K562 (cell line): ENCODE results near the gene HPGDS. TPM values are rescaled to one million over a fixed set of nuclear protein-coding genes. Genes with fewer than 3 reads are reported as not detected.

Experiments used
- ATAC-seq: fragments of 200-7000 bp; cut with Tn5 transposase; 3 replicates; pipeline ENCODE4 v1.9.1; 2020; ENCODE audit warnings: moderate library complexity
- BruUV-seq: library from RNA; stranded (reverse); fragments of 400-500 nt; replicated peaks from 2 replicates; lab custom pipeline; 2021; lab: Mats Ljungman, UMichigan
- CTCF ChIA-PET: fragments of 300-600 bp; formaldehyde crosslinking; extraction: SDS; loops from one replicate; lab custom pipeline; 2021; ENCODE audit warnings: low intra/inter-chr PET ratio; lab: Yijun Ruan, JAX
- POLR2A ChIA-PET: fragments of 300-600, 350-650 bp; sonication (Branson Sonifier 250); formaldehyde crosslinking; extraction: SDS; loops from one replicate; lab custom pipeline; 2021; ENCODE audit warnings: antibody characterized with exemption, inconsistent platforms; lab: Yijun Ruan, JAX
- DNase-seq, 4 experiments: peaks; one replicate each; pipeline versions ENCODE4 v3.0.0 to v3.0.0-alpha.2; 2011 to 2018; ENCODE audit warnings: low spot score in 3 of 4, mixed read lengths in 3 of 4; ENCODE audit errors: extremely low read depth in 1 of 4
- FAIRE-seq: peaks from 2 replicates; lab custom pipeline; 2011; peaks lifted over from hg19 to GRCh38; lab: Jason Lieb, UNC
- H2AFZ ChIP-seq: 2 replicates; pipeline ENCODE4 v1.6.0; 2011; ENCODE audit warnings: low read depth, low read length, control low read depth, inconsistent platforms
- H3K27ac ChIP-seq: fragments of 200-600 bp; 3 replicates; pipeline ENCODE4 v1.8.0; 2011; ENCODE audit warnings: low read depth, mild to moderate bottlenecking, control low read depth, inconsistent platforms, low read length, moderate library complexity, mixed read lengths; ENCODE audit errors: extremely low read depth
- H3K27me3 ChIP-seq, 2 experiments: fragments of 300-600 bp in 1 of 2; 2 replicates in 1 of 2; 3 replicates in 1 of 2; pipeline versions ENCODE4 v1.6.0 to v1.8.0; 2011; ENCODE audit warnings: inconsistent platforms in 2 of 2, low read length in 2 of 2, mild to moderate bottlenecking in 1 of 2, mixed read lengths in 1 of 2, moderate library complexity in 1 of 2; ENCODE audit not compliant: control insufficient read depth in 2 of 2, insufficient read depth in 2 of 2
- H3K36me3 ChIP-seq: fragments of 300-600 bp; 3 replicates; pipeline ENCODE4 v1.8.0; 2011; ENCODE audit warnings: mild to moderate bottlenecking, low read length, inconsistent platforms; ENCODE audit not compliant: control insufficient read depth, insufficient read depth
- H3K4me1 ChIP-seq, 2 experiments: fragments of 200-600 bp in 1 of 2; replicated peaks in 1 of 2; 2 replicates in 1 of 2; 3 replicates in 1 of 2; pipeline versions ENCODE4 v1.5.1 to v1.8.0; 2011; ENCODE audit warnings: inconsistent platforms in 2 of 2, low read length in 2 of 2, mild to moderate bottlenecking in 1 of 2, mixed read lengths in 1 of 2, moderate library complexity in 1 of 2; ENCODE audit not compliant: control insufficient read depth in 2 of 2, insufficient read depth in 2 of 2
- H3K4me2 ChIP-seq: 2 replicates; pipeline ENCODE4 v1.6.1; 2011; ENCODE audit warnings: low read length, control low read depth, inconsistent platforms, mixed read lengths; ENCODE audit not compliant: insufficient read depth
- H3K4me3 ChIP-seq: fragments of 200-600 bp; sonication (generic), shearing (Covaris generic); 2 replicates; pipeline ENCODE4 v1.5.1; 2016; ENCODE audit warnings: control low read depth, inconsistent platforms
- H3K79me2 ChIP-seq: fragments of 200-600 bp; 3 replicates; pipeline ENCODE4 v1.8.0; 2011; ENCODE audit warnings: low read length, inconsistent platforms; ENCODE audit not compliant: control insufficient read depth, insufficient read depth
- H3K9ac ChIP-seq, 2 experiments: 2 replicates each; pipeline versions ENCODE4 v1.6.0 to v1.6.1; 2011; ENCODE audit warnings: low read depth in 2 of 2, low read length in 2 of 2, control low read depth in 1 of 2, inconsistent platforms in 1 of 2, mild to moderate bottlenecking in 1 of 2, mixed read lengths in 1 of 2; ENCODE audit not compliant: insufficient read depth in 1 of 2
- H3K9me1 ChIP-seq: one replicate; pipeline ENCODE4 v1.6.0; 2011; ENCODE audit warnings: inconsistent platforms, mild to moderate bottlenecking, low read length, moderate library complexity; ENCODE audit not compliant: control insufficient read depth, insufficient read depth
- H3K9me3 ChIP-seq: replicated peaks from 2 replicates; pipeline ENCODE4 v1.5.1; 2011; ENCODE audit warnings: low read depth, low read length, inconsistent platforms; ENCODE audit not compliant: control insufficient read depth, insufficient read depth
- H4K20me1 ChIP-seq: replicated peaks from 2 replicates; pipeline ENCODE4 v1.6.1; 2011; ENCODE audit warnings: low read length, inconsistent platforms, mixed read lengths; ENCODE audit not compliant: control insufficient read depth, insufficient read depth
- CBX2 ChIP-seq: fragments of 200-600 bp; sonication (generic); IDR thresholded peaks from one replicate; pipeline ENCODE4 v1.6.1; 2012; ENCODE audit warnings: mild to moderate bottlenecking, low read length, inconsistent platforms; ENCODE audit not compliant: insufficient read depth, poor library complexity, severe bottlenecking
- CXXC5 ChIP-seq: fragments of 250-450 bp; sonication (Bioruptor Pico); IDR thresholded peaks from 2 replicates; pipeline ENCODE4 v1.8.0; 2022; ENCODE audit warnings: inconsistent platforms, mild to moderate bottlenecking, moderate library complexity
- EP400 ChIP-seq: fragments of 450-650 bp; IDR thresholded peaks from 2 replicates; pipeline ENCODE4 v1.6.1; 2017; ENCODE audit warnings: antibody characterized with exemption, mild to moderate bottlenecking, moderate library complexity
- ESRRB ChIP-seq: fragments of 250-450 bp; sonication (Bioruptor Pico); IDR thresholded peaks from 2 replicates; pipeline ENCODE4 v1.5.0; 2020; ENCODE audit warnings: mild to moderate bottlenecking, moderate library complexity, borderline replicate concordance
- LCOR ChIP-seq: sonication (generic); formaldehyde crosslinking; IDR thresholded peaks from 2 replicates; pipeline ENCODE4 v1.8.0; 2022; ENCODE audit warnings: mild to moderate bottlenecking, missing genetic modification reagents
- MECOM ChIP-seq: fragments of 250-450 bp; sonication (Bioruptor Pico); IDR thresholded peaks from 2 replicates; pipeline ENCODE4 v1.8.0; 2022; ENCODE audit warnings: inconsistent platforms
- MED1 ChIP-seq: sonication (generic); formaldehyde crosslinking; IDR thresholded peaks from 2 replicates; pipeline ENCODE4 v1.8.1; 2023; ENCODE audit warnings: missing genetic modification reagents, borderline replicate concordance
- NRF1 ChIP-seq, 2 experiments: fragments of 450-650 bp; IDR thresholded peaks in 1 of 2; conservative IDR thresholded peaks in 1 of 2; 2 replicates each; pipeline ENCODE4 v1.6.1; 2014; ENCODE audit warnings: mild to moderate bottlenecking in 2 of 2
- PCBP1 ChIP-seq: fragments of 200-400 bp; formaldehyde crosslinking; IDR thresholded peaks from 2 replicates; pipeline ENCODE4 v1.6.1; 2018; ENCODE audit warnings: mild to moderate bottlenecking, low read depth, low read length; ENCODE audit not compliant: poor library complexity, severe bottlenecking
- TAF1 ChIP-seq: IDR thresholded peaks from 2 replicates; pipeline ENCODE4 v1.6.1; 2011; ENCODE audit warnings: mild to moderate bottlenecking, low read length, moderate library complexity; ENCODE audit not compliant: insufficient read depth, control insufficient read depth, severe bottlenecking; ENCODE audit errors: extremely low read depth
- WHSC1 ChIP-seq: IDR thresholded peaks from one replicate; pipeline ENCODE4 v1.6.1; 2012; ENCODE audit warnings: low read length, control low read depth, inconsistent platforms
- ZNF146 ChIP-seq: IDR thresholded peaks from one replicate; pipeline ENCODE4 v1.6.1; 2018; ENCODE audit warnings: missing compliant biosample characterization; ENCODE audit not compliant: unreplicated experiment
- ZNF584 ChIP-seq: fragments of 200-800 bp; sonication (Bioruptor generic); IDR thresholded peaks from 2 replicates; pipeline ENCODE4 v1.6.1; 2016; ENCODE audit warnings: low read depth, mild to moderate bottlenecking, missing genetic modification characterization, missing compliant biosample characterization
- WGBS: fragments of 100-300 bp; shearing (Covaris generic); methylation state at CpG from one replicate; pipeline ENCODE4 v1.1.6; 2016; ENCODE audit warnings: low coverage, mixed read lengths; ENCODE audit not compliant: insufficient coverage; ENCODE audit errors: missing lambda C conversion rate; 5-methylcytosine and 5-hydroxymethylcytosine counted together
- in situ Hi-C: fragments of 300-500 bp; cut with MboI; formaldehyde crosslinking; loops from 4 replicates; pipeline ENCODE4 v1.15.0; 2018; ENCODE audit warnings: inconsistent platforms, mixed read lengths
- intact Hi-C: fragments of 100-400 bp; cut with micrococcal nuclease; formaldehyde crosslinking; loops from 2 replicates; pipeline ENCODE4 v1.14.2; 2022
- polyA plus RNA-seq, 8 experiments: library from polyadenylated mRNA; depleted of rRNA in 4 of 8; stranded (reverse) in 5 of 8; unstranded in 3 of 8; fragments of >200 nt; fragmentation: Nextera tagmentation in 2 of 8; fragmentation: Illumina TruSeq in 1 of 8; extraction: Ambion mirVana in 2 of 8; extraction: Trizol in 1 of 8; gene quantifications; 2 replicates each; pipeline versions ENCODE4 v1.2.1 to v1.2.3, GENCODE V29; 2011 to 2014; ENCODE audit warnings: inconsistent platforms in 1 of 8, missing spikeins in 1 of 8
- total RNA-seq, 7 experiments: library from RNA; depleted of rRNA in 6 of 7; stranded (reverse); fragments of >200 nt in 6 of 7; fragmentation: Illumina TruSeq in 2 of 7; extraction: Trizol in 2 of 7; gene quantifications; 2 replicates each; pipeline versions ENCODE4 v1.2.1 to v1.2.3, GENCODE V29; 2011 to 2021; ENCODE audit warnings: low replicate concordance in 1 of 7
- TF ChIP-seq, protein P1 (sequence below): fragments of 450-650 bp; conservative IDR thresholded peaks from 2 replicates; pipeline ENCODE4 v1.6.1; 2016; ENCODE audit warnings: missing genetic modification characterization, low read depth, mild to moderate bottlenecking, missing compliant biosample characterization, moderate library complexity
- TF ChIP-seq, protein P2 (sequence below): fragments of 250-450 bp; sonication (Bioruptor Pico); IDR thresholded peaks from 2 replicates; pipeline ENCODE4 v1.5.0; 2021
- TF ChIP-seq, protein P3 (sequence below): IDR thresholded peaks from 2 replicates; pipeline ENCODE4 v1.6.1; 2011; ENCODE audit not compliant: insufficient read length; ENCODE audit errors: extremely low read depth
- TF ChIP-seq, protein P4 (sequence below): fragments of 250-450 bp; sonication (Bioruptor Pico); IDR thresholded peaks from 2 replicates; pipeline ENCODE4 v1.4.0; 2020; ENCODE audit warnings: mild to moderate bottlenecking, moderate library complexity

Gene HPGDS
- total and polyA plus RNA-seq, 9 of the 15 experiments (the other 6 are each of a cell fraction or from before 2014, with no cell fraction given): 0.07 to 0.36 (median 0.14) TPM; not detected in 4

DNA sequence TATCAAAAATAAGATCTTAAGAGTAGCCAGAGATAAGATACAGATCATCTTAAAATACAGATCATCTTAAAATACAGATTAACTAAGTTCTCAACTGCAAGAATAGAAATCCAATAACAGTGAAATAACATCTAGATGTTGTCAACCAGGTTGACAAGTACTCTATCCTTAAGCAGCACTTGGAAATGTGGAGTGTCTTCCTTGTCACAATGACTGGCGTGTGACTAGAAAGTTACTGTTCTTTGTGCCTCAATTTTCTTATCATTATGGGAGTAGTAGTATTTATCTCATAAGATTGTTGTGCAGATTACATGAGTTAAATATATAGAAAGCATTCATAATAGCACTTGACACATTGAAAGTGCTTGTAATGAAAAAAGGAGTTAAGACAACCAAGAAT is 25.8 kb upstream of the HPGDS start:
- Histone ChIP-seq H3K4me1 (peaks cover 0 to 10% of the 10 kb centered on the region in 2 experiments; a peak in 1 of 5 replicates), H3K27ac (no peak overlapping the region), H3K36me3 (no peaks in the 10 kb centered on the region), H3K4me2 (no peak overlapping the region), H3K9me1 (no peaks in the 10 kb centered on the region), H3K4me3 (no peak overlapping the region), H2AFZ (no peak overlapping the region), H3K27me3 (no peaks in the 10 kb centered on the region), H3K79me2 (no peaks in the 10 kb centered on the region), H4K20me1 (no peaks in the 10 kb centered on the region), H3K9me3 (no peaks in the 10 kb centered on the region), H3K9ac (no peak overlapping the region)
- ATAC-seq (no peak), FAIRE-seq (no peak), DNase-seq (no peak)
- no TSS peak for BruUV-seq
- POLR2A ChIA-PET: no interaction called here
- CTCF ChIA-PET: no interaction called here
- WGBS: 81% methylated on average over 1 of the region's 1 CpG
- TF ChIP-seq NRF1 (conservative IDR thresholded peaks at IDR 0.05 in 1 of 2, IDR thresholded peaks at IDR 0.05 in 1 of 2) (no peak), CBX2 (no peak), ESRRB (no peak), MECOM (no peak), TAF1 (no peak), WHSC1 (no peak), ZNF146 (CRISPR knock-in tag) (no peak), LCOR (CRISPR knock-in tag) (no peak), MED1 (CRISPR knock-in tag) (no peak), CXXC5 (CRISPR knock-in tag) (no peak), PCBP1 (no peak), EP400 (no peak), ZNF584 (CRISPR knock-in tag) (no peak)
- TF ChIP-seq, protein P1, sequence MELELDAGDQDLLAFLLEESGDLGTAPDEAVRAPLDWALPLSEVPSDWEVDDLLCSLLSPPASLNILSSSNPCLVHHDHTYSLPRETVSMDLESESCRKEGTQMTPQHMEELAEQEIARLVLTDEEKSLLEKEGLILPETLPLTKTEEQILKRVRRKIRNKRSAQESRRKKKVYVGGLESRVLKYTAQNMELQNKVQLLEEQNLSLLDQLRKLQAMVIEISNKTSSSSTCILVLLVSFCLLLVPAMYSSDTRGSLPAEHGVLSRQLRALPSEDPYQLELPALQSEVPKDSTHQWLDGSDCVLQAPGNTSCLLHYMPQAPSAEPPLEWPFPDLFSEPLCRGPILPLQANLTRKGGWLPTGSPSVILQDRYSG (tag): no peak
- TF ChIP-seq, protein P2, sequence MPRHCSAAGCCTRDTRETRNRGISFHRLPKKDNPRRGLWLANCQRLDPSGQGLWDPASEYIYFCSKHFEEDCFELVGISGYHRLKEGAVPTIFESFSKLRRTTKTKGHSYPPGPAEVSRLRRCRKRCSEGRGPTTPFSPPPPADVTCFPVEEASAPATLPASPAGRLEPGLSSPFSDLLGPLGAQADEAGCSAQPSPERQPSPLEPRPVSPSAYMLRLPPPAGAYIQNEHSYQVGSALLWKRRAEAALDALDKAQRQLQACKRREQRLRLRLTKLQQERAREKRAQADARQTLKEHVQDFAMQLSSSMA (CRISPR knock-in tag): no peak
- TF ChIP-seq, protein P3, sequence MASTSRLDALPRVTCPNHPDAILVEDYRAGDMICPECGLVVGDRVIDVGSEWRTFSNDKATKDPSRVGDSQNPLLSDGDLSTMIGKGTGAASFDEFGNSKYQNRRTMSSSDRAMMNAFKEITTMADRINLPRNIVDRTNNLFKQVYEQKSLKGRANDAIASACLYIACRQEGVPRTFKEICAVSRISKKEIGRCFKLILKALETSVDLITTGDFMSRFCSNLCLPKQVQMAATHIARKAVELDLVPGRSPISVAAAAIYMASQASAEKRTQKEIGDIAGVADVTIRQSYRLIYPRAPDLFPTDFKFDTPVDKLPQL: no peak
- TF ChIP-seq, protein P4, sequence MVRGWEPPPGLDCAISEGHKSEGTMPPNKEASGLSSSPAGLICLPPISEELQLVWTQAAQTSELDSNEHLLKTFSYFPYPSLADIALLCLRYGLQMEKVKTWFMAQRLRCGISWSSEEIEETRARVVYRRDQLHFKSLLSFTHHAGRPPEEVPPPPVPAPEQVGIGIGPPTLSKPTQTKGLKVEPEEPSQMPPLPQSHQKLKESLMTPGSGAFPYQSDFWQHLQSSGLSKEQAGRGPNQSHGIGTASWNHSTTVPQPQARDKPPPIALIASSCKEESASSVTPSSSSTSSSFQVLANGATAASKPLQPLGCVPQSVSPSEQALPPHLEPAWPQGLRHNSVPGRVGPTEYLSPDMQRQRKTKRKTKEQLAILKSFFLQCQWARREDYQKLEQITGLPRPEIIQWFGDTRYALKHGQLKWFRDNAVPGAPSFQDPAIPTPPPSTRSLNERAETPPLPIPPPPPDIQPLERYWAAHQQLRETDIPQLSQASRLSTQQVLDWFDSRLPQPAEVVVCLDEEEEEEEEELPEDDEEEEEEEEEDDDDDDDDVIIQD: no peak
- intact Hi-C loops (no loop called here), in situ Hi-C loops (no loop called here)
